ENCODE measurements around the gene TPRX2.

- TF ChIP-seq, protein P1, sequence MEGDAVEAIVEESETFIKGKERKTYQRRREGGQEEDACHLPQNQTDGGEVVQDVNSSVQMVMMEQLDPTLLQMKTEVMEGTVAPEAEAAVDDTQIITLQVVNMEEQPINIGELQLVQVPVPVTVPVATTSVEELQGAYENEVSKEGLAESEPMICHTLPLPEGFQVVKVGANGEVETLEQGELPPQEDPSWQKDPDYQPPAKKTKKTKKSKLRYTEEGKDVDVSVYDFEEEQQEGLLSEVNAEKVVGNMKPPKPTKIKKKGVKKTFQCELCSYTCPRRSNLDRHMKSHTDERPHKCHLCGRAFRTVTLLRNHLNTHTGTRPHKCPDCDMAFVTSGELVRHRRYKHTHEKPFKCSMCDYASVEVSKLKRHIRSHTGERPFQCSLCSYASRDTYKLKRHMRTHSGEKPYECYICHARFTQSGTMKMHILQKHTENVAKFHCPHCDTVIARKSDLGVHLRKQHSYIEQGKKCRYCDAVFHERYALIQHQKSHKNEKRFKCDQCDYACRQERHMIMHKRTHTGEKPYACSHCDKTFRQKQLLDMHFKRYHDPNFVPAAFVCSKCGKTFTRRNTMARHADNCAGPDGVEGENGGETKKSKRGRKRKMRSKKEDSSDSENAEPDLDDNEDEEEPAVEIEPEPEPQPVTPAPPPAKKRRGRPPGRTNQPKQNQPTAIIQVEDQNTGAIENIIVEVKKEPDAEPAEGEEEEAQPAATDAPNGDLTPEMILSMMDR (optimal IDR thresholded peaks at IDR 0.05 in 1 of 3, IDR thresholded peaks at IDR 0.05 in 1 of 3, conservative IDR thresholded peaks at IDR 0.05 in 1 of 3; ENCODE audit: extremely low read depth in 1 of 3, insufficient read depth in 2 of 3, low read length in 3 of 3): no peak
- TF ChIP-seq EZH2 (IDR thresholded peaks at IDR 0.05; ENCODE audit: low read length): no peak
Measured at GRCh38 chr19:47890865-47891621, 32.0 kb downstream of the TPRX2 start.
